ENCODE measurements around the gene BAZ2B. TPM values are rescaled to one million over a fixed set of nuclear protein-coding genes. Genes with fewer than 3 reads are reported as not detected.
A peak's percentile ranks its signal among the peaks of the same experiment; 100 is the strongest.

Gene BAZ2B
- total and polyA plus RNA-seq, 10 donors = 5.6 to 158 (median 86.0) TPM

DNA sequence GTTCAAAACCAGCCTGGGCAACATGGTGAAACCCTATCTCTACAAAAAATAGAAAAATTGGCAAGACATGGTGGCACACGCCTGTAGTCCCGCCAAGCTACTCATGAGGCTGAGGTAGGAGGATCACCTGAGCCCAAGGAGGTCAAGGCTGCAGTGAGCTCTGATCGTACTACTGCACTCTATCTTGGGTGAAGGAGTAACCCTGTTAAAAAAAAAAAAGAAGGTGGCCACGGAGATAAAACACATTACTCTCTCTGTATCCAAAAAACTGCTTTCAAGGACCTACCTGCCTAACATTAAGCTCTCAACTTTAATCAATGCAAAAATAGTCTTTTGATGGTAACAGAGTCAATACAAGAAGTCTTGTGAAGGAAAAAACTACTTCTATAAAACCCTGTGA is 57.3 kb downstream of the BAZ2B start:
- no peak overlapping the region for H3K4me3 ChIP-seq
- H3K27ac ChIP-seq = no peak overlapping the region
- no peak for TF ChIP-seq POLR2AphosphoS5 (IDR thresholded peaks at IDR 0.05)
- TF ChIP-seq POLR2A (IDR thresholded peaks at IDR 0.05) = no peak
- TF ChIP-seq CTCF (IDR thresholded peaks at IDR 0.05 in 8 of 11, conservative IDR thresholded peaks at IDR 0.05 in 3 of 11) = no peak
- 88 to 98% (median 95%) methylated on average over 4 of the region's 4 CpGs for WGBS, 5 donors
- intact Hi-C loops (cut with DNase I; ENCODE audit: low total_unique reads) = no loop called here
- DNase-seq = no peak
- H3K4me1 ChIP-seq = peaks cover 0 to 4% (median 0%) of the 10 kb centered on the region in 6 donors
- no peaks in the 10 kb centered on the region for H3K9me3 ChIP-seq
- H3K36me3 ChIP-seq = no peaks in the 10 kb centered on the region
- no peaks in the 10 kb centered on the region for H3K27me3 ChIP-seq (replicated peaks in 1 of 7)

GRCh38 chr2:159558479-159558878 is 57.9 kb downstream of the BAZ2B start:
- Histone ChIP-seq H3K4me1 (peaks cover 0 to 4% (median 0%) of the 10 kb centered on the region in 6 donors), H3K27me3 (replicated peaks in 1 of 7) (no peaks in the 10 kb centered on the region), H3K4me3 (no peak overlapping the region), H3K27ac (no peak overlapping the region), H3K9me3 (no peaks in the 10 kb centered on the region), H3K36me3 (no peaks in the 10 kb centered on the region)
- intact Hi-C loops (cut with DNase I; ENCODE audit: low total_unique reads) = no loop called here
- DNase-seq = no peak
- TF ChIP-seq CTCF (IDR thresholded peaks at IDR 0.05 in 8 of 11, conservative IDR thresholded peaks at IDR 0.05 in 3 of 11) (no peak), POLR2A (IDR thresholded peaks at IDR 0.05) (no peak), POLR2AphosphoS5 (IDR thresholded peaks at IDR 0.05) (no peak)
- WGBS, 5 donors = 92 to 95% (median 95%) methylated on average over 4 of the region's 4 CpGs

GRCh38 chr2:159557437-159558034 is 58.8 kb downstream of the BAZ2B start:
- Histone ChIP-seq H3K27me3 (replicated peaks in 1 of 7) (no peaks in the 10 kb centered on the region), H3K27ac (peak overlapping the region in 2 of 8 donors; percentile 43 to 63), H3K4me3 (no peak overlapping the region), H3K4me1 (peaks cover 0 to 4% (median 0%) of the 10 kb centered on the region in 6 donors), H3K9me3 (no peaks in the 10 kb centered on the region), H3K36me3 (no peaks in the 10 kb centered on the region)
- DNase-seq = no peak
- intact Hi-C loops (cut with DNase I; ENCODE audit: low total_unique reads) = no loop called here
- WGBS, 5 donors = 66 to 78% (median 70%) methylated on average over 5 of the region's 5 CpGs
- TF ChIP-seq CTCF (IDR thresholded peaks at IDR 0.05 in 8 of 11, conservative IDR thresholded peaks at IDR 0.05 in 3 of 11) (peak in 2 of 11 experiments; percentile 12 to 24), POLR2A (IDR thresholded peaks at IDR 0.05) (no peak), POLR2AphosphoS5 (IDR thresholded peaks at IDR 0.05) (no peak)

GRCh38 chr2:159555651-159556392 is 60.5 kb downstream of the BAZ2B start:
- WGBS, 5 donors = 76 to 93% (median 84%) methylated on average over 4 of the region's 4 CpGs
- TF ChIP-seq CTCF (IDR thresholded peaks at IDR 0.05 in 8 of 11, conservative IDR thresholded peaks at IDR 0.05 in 3 of 11) (no peak), POLR2AphosphoS5 (IDR thresholded peaks at IDR 0.05) (no peak), POLR2A (IDR thresholded peaks at IDR 0.05) (no peak)
- H3K27ac ChIP-seq = peak overlapping the region in 5 of 8 donors; percentile 10 to 63 (median 27)
- DNase-seq = no peak
- intact Hi-C loops (cut with DNase I; ENCODE audit: low total_unique reads) = no loop called here
- H3K27me3 ChIP-seq (replicated peaks in 1 of 7) = no peaks in the 10 kb centered on the region
- peak overlapping the region in 1 of 8 donors; percentile 20 for H3K4me3 ChIP-seq
- H3K9me3 ChIP-seq = no peaks in the 10 kb centered on the region
- no peaks in the 10 kb centered on the region for H3K4me1 ChIP-seq
- H3K36me3 ChIP-seq = no peaks in the 10 kb centered on the region
